SHP77 treated with DMSO at 0.1 percent for 48 hours (cell line): ENCODE results near the gene MRPS18C.
"Not testable (repeated sequence)": the region's sequence is repeated elsewhere in the genome, so short reads cannot be mapped to it uniquely, and the experiment has no call there.

Experiments used
- DNase-seq: peaks from one replicate; lab custom pipeline; 2025; lab: John Stamatoyannopoulos, UW

MRPS18C gene

GRCh38 chr4:83455281-83456183, at the start of gene MRPS18C, which contains the start of gene HELQ:
Gene MRPS18C, plus strand, starts transcription at chr4:83456058. Its CDS starts 20 bp downstream, at chr4:83456078.
Gene HELQ, minus strand, starts transcription at chr4:83455823. Its CDS starts 130 bp downstream, at chr4:83455693.
- DNase-seq: peak; percentile 98

- DNase-seq: no peak
Measured at GRCh38 chr4:83408908-83409307, 47.0 kb upstream of the MRPS18C start.

- DNase-seq: no peak
Measured at GRCh38 chr4:83413676-83414075, 42.2 kb upstream of the MRPS18C start.

GRCh38 chr4:83417566-83417965, 38.3 kb upstream of the MRPS18C start:
- DNase-seq: no peak

- no peak for DNase-seq
Measured at GRCh38 chr4:83418211-83418610, 37.6 kb upstream of the MRPS18C start.

GRCh38 chr4:83431200-83431599, 24.7 kb upstream of the MRPS18C start:
- DNase-seq: no peak

GRCh38 chr4:83436680-83437079, 19.2 kb upstream of the MRPS18C start:
- DNase-seq: no peak

GRCh38 chr4:83438719-83439118, 17.1 kb upstream of the MRPS18C start:
- DNase-seq: no peak

GRCh38 chr4:83440148-83440814, 15.6 kb upstream of the MRPS18C start:
- no peak for DNase-seq

- DNase-seq: no peak
Measured at GRCh38 chr4:83440899-83441298, 15.0 kb upstream of the MRPS18C start.

- no peak for DNase-seq
Measured at GRCh38 chr4:83449009-83449408, 6.8 kb upstream of the MRPS18C start.

- no peak for DNase-seq
Measured at GRCh38 chr4:83454686-83455085, 1.2 kb upstream of the MRPS18C start.

GRCh38 chr4:83456184-83456501, 285 bp downstream of the MRPS18C start:
- no peak for DNase-seq

GRCh38 chr4:83473423-83473822, 17.6 kb downstream of the MRPS18C start:
- DNase-seq: no peak

GRCh38 chr4:83473966-83474365, 18.1 kb downstream of the MRPS18C start:
- no peak for DNase-seq

- DNase-seq: peak; percentile 72
Measured at GRCh38 chr4:83484500-83485461, 28.9 kb downstream of the MRPS18C start, which contains the start of gene ABRAXAS1. Gene ABRAXAS1, minus strand, starts transcription at chr4:83485100. Its CDS starts 28 bp downstream, at chr4:83485072.

- DNase-seq: no peak
Measured at GRCh38 chr4:83486457-83487129, 30.7 kb downstream of the MRPS18C start.

- DNase-seq: no peak
Measured at GRCh38 chr4:83489711-83490326, 34.0 kb downstream of the MRPS18C start.

GRCh38 chr4:83490876-83491450, 35.1 kb downstream of the MRPS18C start:
- DNase-seq: no peak

GRCh38 chr4:83496085-83496917, 40.4 kb downstream of the MRPS18C start:
- DNase-seq: not testable (repeated sequence)
